Peyer's patch (tissue), 4 donors: Measurements from ENCODE around the gene ADGRG1. TPM values are rescaled to one million over a fixed set of nuclear protein-coding genes. Genes with fewer than 3 reads are reported as not detected.
A peak's percentile ranks its signal among the peaks of the same experiment; 100 is the strongest.

Source experiments
- DNase-seq, 3 donors: peaks; one replicate each; pipeline ENCODE4 v3.0.0-alpha.2; 2017 to 2019
- H3K27ac ChIP-seq, 4 donors: fragments of 200-600 bp; sonication (generic); one replicate each; pipeline ENCODE4 v1.5.1; 2016 to 2019
- H3K27me3 ChIP-seq, 2 donors: fragments of 200-600 bp; sonication (generic); one replicate each; pipeline ENCODE4 v1.5.1; 2019
- H3K36me3 ChIP-seq, 3 donors: fragments of 200-600 bp; sonication (generic); one replicate each; pipeline ENCODE4 v1.5.1; 2016 to 2019
- H3K4me1 ChIP-seq, 4 donors: fragments of 200-600 bp; sonication (generic); one replicate each; pipeline ENCODE4 v1.5.1; 2016 to 2019
- H3K4me3 ChIP-seq, 4 donors: fragments of 200-600 bp; sonication (generic); 1 replicate in 3 of 4; 2 replicates in 1 of 4; pipeline ENCODE4 v1.5.1; 2016 to 2019; ENCODE audit warnings: mild to moderate bottlenecking in 1 of 4
- H3K9me3 ChIP-seq, 4 donors: fragments of 200-600 bp; sonication (generic); one replicate each; pipeline ENCODE4 v1.5.1; 2016 to 2019; ENCODE audit warnings: mild to moderate bottlenecking in 1 of 4
- CTCF ChIP-seq, 6 experiments: fragments of 450-650 bp in 4 of 6; fragments of 200-600 bp in 2 of 6; sonication (generic) in 1 of 6; IDR thresholded peaks; one replicate each; pipeline ENCODE4 v1.5.1; 2017 to 2019; ENCODE audit warnings: antibody characterized with exemption in 6 of 6, mild to moderate bottlenecking in 3 of 6, moderate library complexity in 1 of 6
- POLR2A ChIP-seq, 2 donors: fragments of 450-650 bp; IDR thresholded peaks; one replicate each; pipeline ENCODE4 v1.5.1; 2017; ENCODE audit warnings: antibody characterized with exemption in 2 of 2, mild to moderate bottlenecking in 2 of 2, moderate library complexity in 2 of 2
- total RNA-seq, 4 donors: library from RNA; depleted of rRNA; stranded (reverse); fragments of >200 nt; gene quantifications; one replicate each; pipeline ENCODE4 v1.1.0, GENCODE V29; 2016

ADGRG1 gene
- total RNA-seq, 4 donors from 2014 or later: 12.8 to 50.3 (median 34.7) TPM

DNA sequence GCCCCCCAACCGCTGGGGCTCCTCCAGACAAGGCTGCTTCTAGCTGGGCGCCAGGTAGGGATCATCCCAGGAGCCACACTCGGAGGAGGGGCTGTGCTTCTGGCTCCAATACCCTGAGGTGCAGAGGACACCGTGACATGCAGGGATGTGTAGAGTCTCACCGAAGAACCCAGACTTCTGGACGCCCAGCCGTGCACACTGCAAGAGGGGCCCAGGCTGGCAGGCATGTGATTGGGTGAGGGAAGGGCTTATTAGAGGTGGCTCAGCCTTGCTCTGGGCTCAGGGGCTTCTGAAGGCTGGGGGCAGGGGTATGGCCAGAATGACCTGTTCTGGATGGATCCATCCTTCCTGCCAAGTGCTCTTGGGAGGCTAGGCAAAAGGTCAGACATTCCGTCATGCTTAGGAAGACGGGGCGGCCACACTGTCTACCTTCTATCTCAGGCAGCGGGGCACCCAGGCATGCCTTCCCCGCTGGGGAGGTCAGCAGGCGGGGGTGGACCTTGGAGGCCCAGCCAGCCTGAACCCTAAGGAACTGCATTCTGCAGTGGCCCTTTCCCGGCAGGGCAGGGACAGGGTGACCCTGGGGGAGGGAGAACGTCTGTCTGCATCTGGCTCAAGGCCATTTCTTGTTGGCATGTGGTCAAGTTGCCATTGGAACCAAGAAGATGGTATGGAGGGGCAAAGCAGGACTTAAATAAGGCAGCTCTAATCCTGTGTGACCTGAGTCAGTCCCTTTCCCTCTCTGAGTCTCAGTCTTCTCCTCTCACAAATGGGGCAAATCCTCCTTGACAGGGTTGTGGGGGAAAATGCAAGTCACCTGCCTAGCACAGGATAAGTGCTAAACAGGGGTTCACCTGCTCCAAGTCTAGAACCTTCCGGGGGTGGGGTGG, 5.8 kb upstream of the ADGRG1 start:
- H3K27me3 ChIP-seq: no peaks in the 10 kb centered on the region
- no peak overlapping the region for H3K4me3 ChIP-seq
- H3K36me3 ChIP-seq: no peaks in the 10 kb centered on the region
- peak in 1 of 3 donors; percentile 40 for DNase-seq
- TF ChIP-seq POLR2A (IDR thresholded peaks at IDR 0.05): no peak
- no peak for TF ChIP-seq CTCF (IDR thresholded peaks at IDR 0.05)
- peak overlapping the region in 1 of 4 donors; percentile 35 for H3K27ac ChIP-seq
- H3K4me1 ChIP-seq: peaks cover 0 to 34% (median 0%) of the 10 kb centered on the region in 4 donors
- H3K9me3 ChIP-seq: no peaks in the 10 kb centered on the region

DNA sequence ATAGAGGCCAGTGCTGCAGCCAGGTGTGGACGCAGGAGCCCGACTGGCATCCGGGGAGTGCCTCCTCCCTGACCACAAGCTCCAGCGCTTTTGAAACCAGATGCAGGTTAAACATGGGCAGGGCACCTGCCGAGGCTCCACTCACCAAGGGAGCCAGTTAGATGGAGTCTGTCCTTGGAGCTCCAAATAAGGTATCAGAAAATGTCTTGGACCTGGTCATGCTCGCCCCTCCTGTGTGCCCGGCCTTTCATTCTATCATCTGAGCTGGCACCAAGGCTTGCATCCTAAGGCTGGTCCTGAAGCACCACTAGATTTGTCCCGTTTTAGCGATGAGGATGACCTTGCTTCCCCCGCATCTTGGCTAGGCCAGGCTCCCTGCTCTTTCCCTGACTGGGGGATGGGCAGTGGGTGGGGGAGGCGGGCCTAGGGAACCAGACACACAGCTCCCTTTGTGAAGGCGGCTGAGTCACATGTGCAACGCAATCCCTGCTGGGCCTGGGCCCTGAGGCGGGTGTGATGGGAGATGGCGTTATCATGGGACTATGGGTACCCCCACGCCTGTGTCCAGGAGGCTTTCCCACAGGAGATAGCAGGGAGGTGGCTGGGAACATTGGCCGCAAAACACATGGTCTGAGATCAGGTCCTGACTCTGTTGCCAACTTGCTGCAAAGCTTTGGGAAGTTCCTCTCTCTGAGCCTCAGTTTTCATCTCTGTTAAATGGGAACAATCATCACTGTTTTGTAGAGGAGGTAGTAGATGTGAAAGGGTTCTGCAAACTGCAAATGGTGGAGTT, 5.0 kb upstream of the ADGRG1 start:
- H3K4me3 ChIP-seq: no peak overlapping the region
- no peaks in the 10 kb centered on the region for H3K36me3 ChIP-seq
- peaks cover 0 to 40% (median 0%) of the 10 kb centered on the region in 4 donors for H3K4me1 ChIP-seq
- no peaks in the 10 kb centered on the region for H3K27me3 ChIP-seq
- no peak for DNase-seq
- TF ChIP-seq POLR2A (IDR thresholded peaks at IDR 0.05) (no peak), CTCF (IDR thresholded peaks at IDR 0.05) (no peak)
- no peaks in the 10 kb centered on the region for H3K9me3 ChIP-seq
- H3K27ac ChIP-seq: peak overlapping the region in 1 of 4 donors; percentile 35

- Histone ChIP-seq H3K27me3 (no peaks in the 10 kb centered on the region), H3K36me3 (no peaks in the 10 kb centered on the region), H3K4me1 (peaks cover 0 to 42% (median 0%) of the 10 kb centered on the region in 4 donors), H3K27ac (no peak overlapping the region), H3K4me3 (no peak overlapping the region), H3K9me3 (no peaks in the 10 kb centered on the region)
- no peak for DNase-seq
- TF ChIP-seq POLR2A (IDR thresholded peaks at IDR 0.05) (no peak), CTCF (IDR thresholded peaks at IDR 0.05) (no peak)
Observed at GRCh38 chr16:57624044-57624688, 4.3 kb upstream of the ADGRG1 start.

GRCh38 chr16:57624806-57625500, 3.5 kb upstream of the ADGRG1 start:
- H3K36me3 ChIP-seq: no peaks in the 10 kb centered on the region
- no peaks in the 10 kb centered on the region for H3K27me3 ChIP-seq
- no peak for DNase-seq
- H3K9me3 ChIP-seq: no peaks in the 10 kb centered on the region
- no peak for TF ChIP-seq POLR2A (IDR thresholded peaks at IDR 0.05)
- no peak for TF ChIP-seq CTCF (IDR thresholded peaks at IDR 0.05)
- no peak overlapping the region for H3K4me3 ChIP-seq
- peaks cover 0 to 42% (median 0%) of the 10 kb centered on the region in 4 donors for H3K4me1 ChIP-seq
- no peak overlapping the region for H3K27ac ChIP-seq
